Neural cell (in vitro differentiated cells): ENCODE measurements around the gene LKAAEAR1. TPM values are rescaled to one million over a fixed set of nuclear protein-coding genes. Genes with fewer than 3 reads are reported as not detected.
A peak's percentile ranks its signal among the peaks of the same experiment; 100 is the strongest.

Experiments
- H2AFZ ChIP-seq: fragments of 200-600, 300-800 bp; sonication (generic), shearing (Covaris generic); 2 replicates; pipeline ENCODE4 v1.6.0; 2014; ENCODE audit warnings: low read depth, mild to moderate bottlenecking, antibody characterized with exemption, low read length, moderate library complexity
- H3F3A ChIP-seq: fragments of 200-600 bp; shearing (Covaris generic); 2 replicates; pipeline ENCODE4 v1.6.1; 2016; ENCODE audit warnings: mild to moderate bottlenecking, moderate library complexity, mixed read lengths, antibody characterized with exemption, low read length; ENCODE audit not compliant: insufficient read depth, poor library complexity, severe bottlenecking
- H3K27ac ChIP-seq: fragments of 200-600, 300-800 bp; sonication (generic), shearing (Covaris generic); 2 replicates; pipeline ENCODE4 v1.5.1; 2014; ENCODE audit warnings: mild to moderate bottlenecking, low read length, moderate library complexity
- H3K27me3 ChIP-seq: fragments of 300-800, 200-600 bp; sonication (generic), shearing (Covaris generic); 2 replicates; pipeline ENCODE4 v1.6.0; 2014; ENCODE audit warnings: mild to moderate bottlenecking, low read depth, low read length, moderate library complexity; ENCODE audit not compliant: insufficient read depth
- H3K36me3 ChIP-seq: fragments of 300-800, 200-600 bp; sonication (generic), shearing (Covaris generic); 2 replicates; pipeline ENCODE4 v1.5.1; 2014; ENCODE audit warnings: mild to moderate bottlenecking, antibody characterized with exemption, low read length, moderate library complexity; ENCODE audit not compliant: insufficient read depth
- H3K4me2 ChIP-seq: fragments of 300-800, 200-600 bp; sonication (generic), shearing (Covaris generic); 2 replicates; pipeline ENCODE4 v1.6.0; 2014; ENCODE audit warnings: mild to moderate bottlenecking, low read length
- H3K4me3 ChIP-seq: fragments of 300-800, 200-600 bp; sonication (generic), shearing (Covaris generic); 2 replicates; pipeline ENCODE4 v1.5.1; 2014; ENCODE audit warnings: mild to moderate bottlenecking, low read length, moderate library complexity
- H3K79me2 ChIP-seq: fragments of 200-600 bp; shearing (Covaris generic); replicated peaks from 2 replicates; pipeline ENCODE4 v1.6.0; 2014; ENCODE audit warnings: mild to moderate bottlenecking, low read length, moderate library complexity; ENCODE audit not compliant: insufficient read depth
- H3K9ac ChIP-seq: fragments of 300-800, 200-600 bp; sonication (generic), shearing (Covaris generic); 2 replicates; pipeline ENCODE4 v1.6.1; 2016; ENCODE audit warnings: mild to moderate bottlenecking, low read length, mixed read lengths
- H3K9me2 ChIP-seq: fragments of 200-600 bp; shearing (Covaris generic); 2 replicates; pipeline ENCODE4 v1.6.1; 2016; ENCODE audit warnings: mild to moderate bottlenecking, low read length, mixed read lengths; ENCODE audit not compliant: insufficient read depth
- H3K9me3 ChIP-seq: fragments of 200-600, 300-800 bp; sonication (generic), shearing (Covaris generic); 2 replicates; pipeline ENCODE4 v1.6.1; 2016; ENCODE audit warnings: mild to moderate bottlenecking, mixed run types, low read length, moderate library complexity, mixed read lengths
- H4K20me1 ChIP-seq: fragments of 200-600 bp; shearing (Covaris generic); 2 replicates; pipeline ENCODE4 v1.6.1; 2016; ENCODE audit warnings: mild to moderate bottlenecking, mixed run types; ENCODE audit not compliant: insufficient read depth
- CTCF ChIP-seq: fragments of 450-650 bp; IDR thresholded peaks from 2 replicates; pipeline ENCODE4 v1.5.1; 2014; ENCODE audit warnings: antibody characterized with exemption, mild to moderate bottlenecking, moderate library complexity; ENCODE audit not compliant: poor library complexity, severe bottlenecking
- EP300 ChIP-seq: fragments of 450-650 bp; conservative IDR thresholded peaks from 2 replicates; pipeline ENCODE4 v1.6.1; 2014; ENCODE audit warnings: antibody characterized with exemption, mild to moderate bottlenecking, moderate library complexity; ENCODE audit not compliant: poor library complexity, severe bottlenecking
- EZH2 ChIP-seq: fragments of 200-600, 300-800 bp; shearing (Covaris generic), sonication (generic); IDR thresholded peaks from 2 replicates; pipeline ENCODE4 v1.6.1; 2014; ENCODE audit warnings: antibody characterized with exemption, low read length, borderline replicate concordance, mild to moderate bottlenecking; ENCODE audit not compliant: insufficient read depth, poor library complexity, severe bottlenecking
- MXI1 ChIP-seq: fragments of 450-650 bp; conservative IDR thresholded peaks from 2 replicates; pipeline ENCODE4 v1.6.1; 2014; ENCODE audit warnings: antibody characterized with exemption, mild to moderate bottlenecking; ENCODE audit not compliant: poor library complexity, severe bottlenecking
- POLR2AphosphoS5 ChIP-seq: IDR thresholded peaks from 2 replicates; pipeline ENCODE4 v1.6.1; 2012
- RAD21 ChIP-seq: fragments of 450-650 bp; conservative IDR thresholded peaks from 2 replicates; pipeline ENCODE4 v1.6.1; 2014; ENCODE audit warnings: antibody characterized with exemption, mild to moderate bottlenecking, moderate library complexity
- REST ChIP-seq: IDR thresholded peaks from 2 replicates; pipeline ENCODE4 v1.6.1; 2012; ENCODE audit warnings: borderline replicate concordance
- SMC3 ChIP-seq: fragments of 450-650 bp; conservative IDR thresholded peaks from 2 replicates; pipeline ENCODE4 v1.6.1; 2014; ENCODE audit warnings: antibody characterized with exemption, mild to moderate bottlenecking, moderate library complexity; ENCODE audit not compliant: poor library complexity
- TAF1 ChIP-seq: IDR thresholded peaks from 2 replicates; pipeline ENCODE4 v1.6.1; 2012; ENCODE audit warnings: low read depth
- polyA plus RNA-seq: library from polyadenylated mRNA; depleted of rRNA; stranded (reverse); fragments of >200 nt; gene quantifications from 2 replicates; pipeline ENCODE4 v1.2.3, GENCODE V29; 2014

Gene LKAAEAR1
- polyA plus RNA-seq, 1 donor from 2014 or later, result 9.3 TPM

- Histone ChIP-seq H3K27me3 (peaks cover 66% of the 10 kb centered on the region), H3K4me2 (no peak overlapping the region), H3K9ac (peak overlapping the region; percentile 50), H3K9me2 (no peaks in the 10 kb centered on the region), H3K79me2 (no peaks in the 10 kb centered on the region), H3K9me3 (no peaks in the 10 kb centered on the region), H3K36me3 (no peaks in the 10 kb centered on the region), H3K27ac (no peak overlapping the region), H4K20me1 (no peaks in the 10 kb centered on the region), H2AFZ (no peak overlapping the region), H3K4me3 (peak overlapping the region; percentile 67), H3F3A (no peaks in the 10 kb centered on the region)
- TF ChIP-seq EZH2 (no peak), MXI1 (no peak), POLR2AphosphoS5 (no peak), EP300 (no peak), RAD21 (peak; percentile 78), CTCF (peak; percentile 71), SMC3 (peak; percentile 84), REST (no peak), TAF1 (no peak)
Observed at GRCh38 chr20:64038565-64039292, 45.5 kb downstream of the LKAAEAR1 start.

GRCh38 chr20:64038224-64038564, 46.0 kb downstream of the LKAAEAR1 start:
- Histone ChIP-seq H3K27ac (no peak overlapping the region), H3K4me3 (peak overlapping the region; percentile 67), H3K9me2 (no peaks in the 10 kb centered on the region), H3K4me2 (no peak overlapping the region), H4K20me1 (no peaks in the 10 kb centered on the region), H3K36me3 (no peaks in the 10 kb centered on the region), H3K27me3 (peaks cover 61% of the 10 kb centered on the region), H3K9ac (no peak overlapping the region), H2AFZ (no peak overlapping the region), H3F3A (no peaks in the 10 kb centered on the region), H3K79me2 (no peaks in the 10 kb centered on the region), H3K9me3 (no peaks in the 10 kb centered on the region)
- TF ChIP-seq MXI1 (no peak), EZH2 (peak; percentile 73)
